Mesendoderm (in vitro differentiated cells): ENCODE measurements around the gene SLC8A3.

Experiments used
- DNase-seq: peaks from one replicate; pipeline ENCODE4 v3.0.0; 2013
- H2AK5ac ChIP-seq: 2 replicates; pipeline ENCODE4 v1.6.1; 2013; ENCODE audit warnings: low read length, inconsistent platforms
- H2BK120ac ChIP-seq: 2 replicates; pipeline ENCODE4 v1.6.1; 2013; ENCODE audit warnings: low read depth, mild to moderate bottlenecking, low read length, moderate library complexity, mixed read lengths
- H2BK15ac ChIP-seq: replicated peaks from 2 replicates; pipeline ENCODE4 v1.6.1; 2013; ENCODE audit warnings: low read depth, mild to moderate bottlenecking, moderate library complexity
- H2BK5ac ChIP-seq: 2 replicates; pipeline ENCODE4 v1.6.1; 2013; ENCODE audit warnings: low read length, inconsistent platforms
- H3K18ac ChIP-seq: 2 replicates; pipeline ENCODE4 v1.6.1; 2013; ENCODE audit warnings: mild to moderate bottlenecking, low read length, mixed read lengths
- H3K23ac ChIP-seq: one replicate; pipeline ENCODE4 v1.6.1; 2013; ENCODE audit warnings: low read length
- H3K27ac ChIP-seq: 2 replicates; pipeline ENCODE4 v1.5.1; 2013; ENCODE audit warnings: low read depth, mild to moderate bottlenecking, inconsistent platforms, low read length, moderate library complexity
- H3K27me3 ChIP-seq: 2 replicates; pipeline ENCODE4 v1.6.1; 2013; ENCODE audit warnings: low read length, control low read depth, mild to moderate bottlenecking, inconsistent platforms; ENCODE audit not compliant: insufficient read depth, poor library complexity
- H3K36me3 ChIP-seq: 2 replicates; pipeline ENCODE4 v1.6.1; 2013; ENCODE audit warnings: low read length, inconsistent platforms; ENCODE audit not compliant: control insufficient read depth, insufficient read depth
- H3K4ac ChIP-seq: one replicate; pipeline ENCODE4 v1.6.1; 2013; ENCODE audit warnings: low read depth, mild to moderate bottlenecking, low read length, moderate library complexity
- H3K4me1 ChIP-seq: 2 replicates; pipeline ENCODE4 v1.6.1; 2013; ENCODE audit warnings: low read depth, low read length, inconsistent platforms; ENCODE audit not compliant: control insufficient read depth
- H3K4me2 ChIP-seq: 2 replicates; pipeline ENCODE4 v1.6.1; 2013; ENCODE audit warnings: low read length
- H3K4me3 ChIP-seq: 2 replicates; pipeline ENCODE4 v1.5.1; 2013; ENCODE audit warnings: mild to moderate bottlenecking, low read length
- H3K56ac ChIP-seq: one replicate; pipeline ENCODE4 v1.6.1; 2013; ENCODE audit warnings: low read length
- H3K79me1 ChIP-seq: 2 replicates; pipeline ENCODE4 v1.6.1; 2013; ENCODE audit warnings: low read length, inconsistent platforms
- H3K79me2 ChIP-seq: 2 replicates; pipeline ENCODE4 v1.6.1; 2013; ENCODE audit warnings: mild to moderate bottlenecking, low read length; ENCODE audit not compliant: control insufficient read depth, insufficient read depth
- H3K9ac ChIP-seq: 2 replicates; pipeline ENCODE4 v1.6.1; 2013; ENCODE audit warnings: low read length, inconsistent platforms
- H4K5ac ChIP-seq: one replicate; pipeline ENCODE4 v1.6.1; 2013; ENCODE audit warnings: low read length
- H4K8ac ChIP-seq: one replicate; pipeline ENCODE4 v1.6.1; 2013; ENCODE audit warnings: low read depth, mild to moderate bottlenecking, control low read depth, low read length, moderate library complexity
- WGBS: extraction: QIAGEN DNeasy Blood & Tissue Kit; methylation state at CpG from one replicate; pipeline ENCODE4 v1.1.7; 2013; ENCODE audit warnings: low lambda C conversion rate, missing lambda C conversion rate; ENCODE audit not compliant: insufficient coverage; ENCODE audit errors: extremely low coverage; 5-methylcytosine and 5-hydroxymethylcytosine counted together

Gene SLC8A3

GRCh38 chr14:70170976-70171375 is 17.8 kb downstream of the SLC8A3 start:
- H3K27ac ChIP-seq, result no peak overlapping the region
- H4K8ac ChIP-seq, result no peak overlapping the region
- H3K4me1 ChIP-seq, result no peaks in the 10 kb centered on the region
- no peak overlapping the region for H3K4me3 ChIP-seq
- no peaks in the 10 kb centered on the region for H3K79me2 ChIP-seq
- no peak for DNase-seq
- H3K36me3 ChIP-seq, result no peaks in the 10 kb centered on the region
- H3K4me2 ChIP-seq, result no peak overlapping the region
- no peaks in the 10 kb centered on the region for H3K79me1 ChIP-seq
- H2AK5ac ChIP-seq, result no peak overlapping the region
- H3K4ac ChIP-seq, result no peak overlapping the region
- no peak overlapping the region for H2BK15ac ChIP-seq
- H3K9ac ChIP-seq, result no peak overlapping the region
- no peak overlapping the region for H2BK120ac ChIP-seq
- no peak overlapping the region for H3K18ac ChIP-seq
- no peak overlapping the region for H3K56ac ChIP-seq
- no peak overlapping the region for H3K23ac ChIP-seq
- H3K27me3 ChIP-seq, result no peaks in the 10 kb centered on the region
- no CpG with 5 or more reads among the region's 4 CpGs for WGBS
- H2BK5ac ChIP-seq, result no peak overlapping the region
- H4K5ac ChIP-seq, result no peak overlapping the region

- Histone ChIP-seq H2AK5ac (no peak overlapping the region), H2BK120ac (no peak overlapping the region), H3K9ac (no peak overlapping the region), H2BK15ac (no peak overlapping the region), H3K27ac (no peak overlapping the region), H3K79me1 (no peaks in the 10 kb centered on the region), H3K4me2 (no peak overlapping the region), H4K8ac (no peak overlapping the region), H3K56ac (no peak overlapping the region), H3K4me3 (no peak overlapping the region), H2BK5ac (no peak overlapping the region), H3K36me3 (no peaks in the 10 kb centered on the region), H3K27me3 (no peaks in the 10 kb centered on the region), H3K79me2 (no peaks in the 10 kb centered on the region), H3K23ac (no peak overlapping the region), H3K18ac (no peak overlapping the region), H4K5ac (no peak overlapping the region), H3K4ac (no peak overlapping the region), H3K4me1 (no peaks in the 10 kb centered on the region)
- no CpG with 5 or more reads among the region's 4 CpGs for WGBS
- no peak for DNase-seq
Measured at GRCh38 chr14:70168406-70168805, 20.3 kb downstream of the SLC8A3 start.

GRCh38 chr14:70166530-70167203 is 22.1 kb downstream of the SLC8A3 start:
- Histone ChIP-seq H3K4me1 (no peaks in the 10 kb centered on the region), H3K27me3 (no peaks in the 10 kb centered on the region), H2BK5ac (no peak overlapping the region), H4K5ac (no peak overlapping the region), H3K79me1 (no peaks in the 10 kb centered on the region), H3K56ac (no peak overlapping the region), H3K9ac (no peak overlapping the region), H3K27ac (no peak overlapping the region), H2BK15ac (no peak overlapping the region), H4K8ac (no peak overlapping the region), H3K4me2 (no peak overlapping the region), H3K18ac (no peak overlapping the region), H3K23ac (no peak overlapping the region), H3K36me3 (no peaks in the 10 kb centered on the region), H3K79me2 (no peaks in the 10 kb centered on the region), H2AK5ac (no peak overlapping the region), H2BK120ac (no peak overlapping the region), H3K4ac (no peak overlapping the region), H3K4me3 (no peak overlapping the region)
- WGBS, result no CpG with 5 or more reads among the region's 9 CpGs
- DNase-seq, result no peak

GRCh38 chr14:70162358-70162757 is 26.4 kb downstream of the SLC8A3 start:
- Histone ChIP-seq H3K9ac (no peak overlapping the region), H3K36me3 (no peaks in the 10 kb centered on the region), H4K8ac (no peak overlapping the region), H3K56ac (no peak overlapping the region), H3K79me1 (no peaks in the 10 kb centered on the region), H4K5ac (no peak overlapping the region), H2AK5ac (no peak overlapping the region), H3K79me2 (no peaks in the 10 kb centered on the region), H2BK120ac (no peak overlapping the region), H3K4me2 (no peak overlapping the region), H3K4me3 (no peak overlapping the region), H2BK5ac (no peak overlapping the region), H3K27me3 (no peaks in the 10 kb centered on the region), H3K27ac (no peak overlapping the region), H3K23ac (no peak overlapping the region), H2BK15ac (no peak overlapping the region), H3K18ac (no peak overlapping the region), H3K4ac (no peak overlapping the region), H3K4me1 (no peaks in the 10 kb centered on the region)
- WGBS, result no CpG with 5 or more reads among the region's 4 CpGs
- no peak for DNase-seq

- DNase-seq, result no peak
- H3K36me3 ChIP-seq, result no peaks in the 10 kb centered on the region
- no peak overlapping the region for H3K23ac ChIP-seq
- no peaks in the 10 kb centered on the region for H3K79me2 ChIP-seq
- WGBS, result no CpG with 5 or more reads among the region's 3 CpGs
- H2BK15ac ChIP-seq, result no peak overlapping the region
- H3K79me1 ChIP-seq, result no peaks in the 10 kb centered on the region
- H2AK5ac ChIP-seq, result no peak overlapping the region
- H3K4me2 ChIP-seq, result no peak overlapping the region
- H4K5ac ChIP-seq, result no peak overlapping the region
- H3K4ac ChIP-seq, result no peak overlapping the region
- no peak overlapping the region for H3K56ac ChIP-seq
- no peak overlapping the region for H2BK5ac ChIP-seq
- no peak overlapping the region for H3K27ac ChIP-seq
- no peaks in the 10 kb centered on the region for H3K27me3 ChIP-seq
- no peak overlapping the region for H2BK120ac ChIP-seq
- H3K4me3 ChIP-seq, result no peak overlapping the region
- no peak overlapping the region for H3K18ac ChIP-seq
- H3K4me1 ChIP-seq, result no peaks in the 10 kb centered on the region
- H4K8ac ChIP-seq, result no peak overlapping the region
- no peak overlapping the region for H3K9ac ChIP-seq
Measured at GRCh38 chr14:70156592-70156991, 32.2 kb downstream of the SLC8A3 start.

- Histone ChIP-seq H3K4me3 (no peak overlapping the region), H3K36me3 (no peaks in the 10 kb centered on the region), H3K18ac (no peak overlapping the region), H2BK120ac (no peak overlapping the region), H3K79me1 (no peaks in the 10 kb centered on the region), H3K27me3 (no peaks in the 10 kb centered on the region), H2AK5ac (no peak overlapping the region), H3K4me2 (no peak overlapping the region), H3K27ac (no peak overlapping the region), H3K79me2 (no peaks in the 10 kb centered on the region), H3K4me1 (no peaks in the 10 kb centered on the region), H2BK15ac (no peak overlapping the region), H3K23ac (no peak overlapping the region), H4K5ac (no peak overlapping the region), H3K4ac (no peak overlapping the region), H2BK5ac (no peak overlapping the region), H3K9ac (no peak overlapping the region), H3K56ac (no peak overlapping the region), H4K8ac (no peak overlapping the region)
- WGBS, result no CpG with 5 or more reads among the region's 4 CpGs
- peak; percentile 17 for DNase-seq
Measured at GRCh38 chr14:70152704-70153103, 36.0 kb downstream of the SLC8A3 start.
